ENCODE measurements around the gene CSAG2.

The CSAG2 gene

DNA sequence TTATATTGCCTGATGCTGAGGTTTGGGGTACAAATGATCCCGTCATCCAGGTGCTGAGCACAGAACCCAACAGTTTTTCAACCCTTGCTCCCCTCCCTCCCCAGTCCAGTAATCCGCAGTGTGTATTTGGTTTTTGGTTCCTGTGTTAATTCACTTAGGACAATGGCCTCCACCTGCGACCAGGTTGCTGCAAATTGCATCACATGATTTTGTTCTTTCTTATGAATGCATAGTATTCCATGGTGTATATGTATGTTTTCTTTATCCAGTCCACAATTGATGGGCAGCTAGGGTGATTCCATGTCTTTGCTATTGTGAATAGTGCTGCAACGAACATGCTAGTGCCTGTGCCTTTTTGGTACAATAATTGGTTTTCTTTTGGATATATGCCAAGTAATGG lies 46.0 kb downstream of the CSAG2 start:
- no peak for DNase-seq (ENCODE audit: low read depth in 2 of 2)

- DNase-seq (ENCODE audit: low read depth in 2 of 2) = no peak
Measured at GRCh38 chrX:152658302-152658701, 50.8 kb downstream of the CSAG2 start.
